ENCODE results near the gene RABL2A. TPM values are rescaled to one million over a fixed set of nuclear protein-coding genes. Genes with fewer than 3 reads are reported as not detected.
"Not testable (repeated sequence)": the region's sequence is repeated elsewhere in the genome, so short reads cannot be mapped to it uniquely, and the experiment has no call there.

RABL2A gene
- total RNA-seq, 2 donors from 2014 or later = 29.0 to 33.5 TPM

DNA sequence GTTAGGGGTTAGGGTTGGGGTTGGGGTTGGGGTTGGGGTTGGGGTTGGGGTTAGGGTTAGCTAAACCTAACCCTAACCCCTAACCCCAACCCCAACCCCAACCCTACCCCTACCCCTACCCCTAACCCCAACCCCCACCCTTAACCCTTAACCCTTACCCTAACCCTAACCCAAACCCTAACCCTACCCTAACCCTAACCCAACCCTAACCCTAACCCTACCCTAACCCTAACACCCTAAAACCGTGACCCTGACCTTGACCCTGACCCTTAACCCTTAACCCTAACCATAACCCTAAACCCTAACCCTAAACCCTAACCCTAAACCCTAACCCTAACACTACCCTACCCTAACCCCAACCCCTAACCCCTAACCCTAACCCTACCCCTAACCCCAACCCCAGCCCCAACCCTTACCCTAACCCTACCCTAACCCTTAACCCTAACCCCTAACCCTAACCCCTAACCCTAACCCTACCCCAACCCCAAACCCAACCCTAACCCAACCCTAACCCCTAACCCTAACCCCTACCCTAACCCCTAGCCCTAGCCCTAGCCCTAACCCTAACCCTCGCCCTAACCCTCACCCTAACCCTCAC, 24.1 kb upstream of the RABL2A start:
- Histone ChIP-seq H3K4me1 (ENCODE audit: control insufficient read depth, insufficient read depth, low read length) (no peaks in the 10 kb centered on the region), H3K4me3 (ENCODE audit: low read length) (peak overlapping the region; percentile 88), H3K9ac (ENCODE audit: extremely low read depth, low read length, poor library complexity, severe bottlenecking) (peak overlapping the region; percentile 55), H3K36me3 (ENCODE audit: control insufficient read depth, insufficient read depth, low read length) (no peaks in the 10 kb centered on the region), H3K9me3 (ENCODE audit: control insufficient read depth, low read length) (peaks cover 8% of the 10 kb centered on the region), H3K27ac (ENCODE audit: low read depth, low read length) (peak overlapping the region; percentile 8), H3K27me3 (ENCODE audit: control insufficient read depth, insufficient read depth, low read length, poor library complexity, severe bottlenecking) (no peaks in the 10 kb centered on the region)
- Mint-ChIP-seq H3K4me3 (peak overlapping the region; percentile 84), H3K9me3 (peaks cover 10% of the 10 kb centered on the region), H3K4me1 (no peaks in the 10 kb centered on the region), H3K27ac (peak overlapping the region; percentile 92), H3K27me3 (ENCODE audit: insufficient read depth) (no peaks in the 10 kb centered on the region), H3K36me3 (ENCODE audit: low read depth) (peaks cover 4% of the 10 kb centered on the region)
- WGBS, 2 experiments (ENCODE audit: insufficient coverage in 1 of 2, insufficient read length in 1 of 2) = 50 to 67% methylated on average over 1 to 2 of the region's 2 CpGs
- TF ChIP-seq, protein P1, sequence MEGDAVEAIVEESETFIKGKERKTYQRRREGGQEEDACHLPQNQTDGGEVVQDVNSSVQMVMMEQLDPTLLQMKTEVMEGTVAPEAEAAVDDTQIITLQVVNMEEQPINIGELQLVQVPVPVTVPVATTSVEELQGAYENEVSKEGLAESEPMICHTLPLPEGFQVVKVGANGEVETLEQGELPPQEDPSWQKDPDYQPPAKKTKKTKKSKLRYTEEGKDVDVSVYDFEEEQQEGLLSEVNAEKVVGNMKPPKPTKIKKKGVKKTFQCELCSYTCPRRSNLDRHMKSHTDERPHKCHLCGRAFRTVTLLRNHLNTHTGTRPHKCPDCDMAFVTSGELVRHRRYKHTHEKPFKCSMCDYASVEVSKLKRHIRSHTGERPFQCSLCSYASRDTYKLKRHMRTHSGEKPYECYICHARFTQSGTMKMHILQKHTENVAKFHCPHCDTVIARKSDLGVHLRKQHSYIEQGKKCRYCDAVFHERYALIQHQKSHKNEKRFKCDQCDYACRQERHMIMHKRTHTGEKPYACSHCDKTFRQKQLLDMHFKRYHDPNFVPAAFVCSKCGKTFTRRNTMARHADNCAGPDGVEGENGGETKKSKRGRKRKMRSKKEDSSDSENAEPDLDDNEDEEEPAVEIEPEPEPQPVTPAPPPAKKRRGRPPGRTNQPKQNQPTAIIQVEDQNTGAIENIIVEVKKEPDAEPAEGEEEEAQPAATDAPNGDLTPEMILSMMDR (conservative IDR thresholded peaks at IDR 0.05) = no peak
- DNase-seq = no peak

DNA sequence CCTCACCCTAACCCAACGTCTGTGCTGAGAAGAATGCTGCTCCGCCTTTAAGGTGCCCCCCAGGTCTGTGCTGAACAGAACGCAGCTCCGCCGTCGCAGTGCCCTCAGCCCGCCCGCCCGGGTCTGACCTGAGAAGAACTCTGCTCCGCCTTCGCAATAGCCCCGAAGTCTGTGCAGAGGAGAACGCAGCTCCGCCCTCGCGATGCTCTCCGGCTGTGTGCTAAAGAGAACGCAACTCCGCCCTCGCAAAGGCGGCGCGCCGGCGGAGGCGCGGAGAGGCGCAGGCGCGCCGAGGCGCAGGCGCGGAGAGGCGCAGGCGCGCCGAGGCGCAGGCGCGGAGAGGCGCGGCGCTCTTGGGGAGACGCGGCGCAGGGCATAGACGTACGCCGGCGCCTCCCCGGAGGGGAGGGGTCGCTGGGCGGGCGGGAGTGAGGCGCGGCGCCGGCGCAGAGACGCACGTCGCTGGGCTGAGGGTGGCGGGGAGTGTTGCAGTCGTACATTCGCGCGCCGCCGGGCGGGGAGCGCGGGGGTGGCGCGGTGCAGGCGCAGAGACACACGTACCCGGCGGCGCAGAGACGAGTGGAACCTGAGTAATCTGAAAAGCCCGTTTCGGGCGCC, 23.5 kb upstream of the RABL2A start:
- not testable (repeated sequence) for H3K27me3 Mint-ChIP-seq (ENCODE audit: insufficient read depth); H3K4me1 Mint-ChIP-seq; H3K9me3 ChIP-seq (ENCODE audit: control insufficient read depth, low read length); H3K27me3 ChIP-seq (ENCODE audit: control insufficient read depth, insufficient read depth, low read length, poor library complexity, severe bottlenecking); H3K36me3 Mint-ChIP-seq (ENCODE audit: low read depth); H3K36me3 ChIP-seq (ENCODE audit: control insufficient read depth, insufficient read depth, low read length); H3K4me1 ChIP-seq (ENCODE audit: control insufficient read depth, insufficient read depth, low read length)
- Histone ChIP-seq H3K4me3 (ENCODE audit: low read length) (peak overlapping the region; percentile 88), H3K9ac (ENCODE audit: extremely low read depth, low read length, poor library complexity, severe bottlenecking) (peak overlapping the region; percentile 55), H3K27ac (ENCODE audit: low read depth, low read length) (peak overlapping the region; percentile 77)
- Mint-ChIP-seq H3K27ac (peak overlapping the region; percentile 97), H3K9me3 (peaks cover 10% of the 10 kb centered on the region), H3K4me3 (peak overlapping the region; percentile 84)
- DNase-seq = peak; percentile 83
- WGBS, 2 experiments (ENCODE audit: insufficient coverage in 1 of 2, insufficient read length in 1 of 2) = 1 to 2% methylated on average over 28 to 84 of the region's 84 CpGs

DNA sequence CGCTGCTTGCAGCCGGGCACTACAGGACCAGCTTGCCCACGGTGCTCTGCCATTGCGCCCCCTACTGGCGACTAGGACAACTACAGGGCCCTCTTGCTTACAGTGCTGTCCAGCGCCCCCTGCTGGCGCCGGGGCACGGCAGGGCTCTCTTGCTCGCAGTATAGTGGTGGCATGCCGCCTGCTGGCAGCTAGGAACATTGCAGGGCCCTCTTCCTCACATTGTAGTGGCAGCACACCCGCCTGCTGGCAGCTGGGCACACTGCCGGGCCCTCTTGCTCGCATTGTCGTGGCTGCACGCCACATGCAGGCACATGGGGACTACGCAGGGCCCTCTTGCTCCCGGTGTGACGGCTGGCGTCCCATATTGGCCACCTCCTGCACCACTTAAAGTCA, 23.0 kb upstream of the RABL2A start:
- DNase-seq = peak; percentile 96
- peak overlapping the region; percentile 84 for H3K4me3 Mint-ChIP-seq

DNA sequence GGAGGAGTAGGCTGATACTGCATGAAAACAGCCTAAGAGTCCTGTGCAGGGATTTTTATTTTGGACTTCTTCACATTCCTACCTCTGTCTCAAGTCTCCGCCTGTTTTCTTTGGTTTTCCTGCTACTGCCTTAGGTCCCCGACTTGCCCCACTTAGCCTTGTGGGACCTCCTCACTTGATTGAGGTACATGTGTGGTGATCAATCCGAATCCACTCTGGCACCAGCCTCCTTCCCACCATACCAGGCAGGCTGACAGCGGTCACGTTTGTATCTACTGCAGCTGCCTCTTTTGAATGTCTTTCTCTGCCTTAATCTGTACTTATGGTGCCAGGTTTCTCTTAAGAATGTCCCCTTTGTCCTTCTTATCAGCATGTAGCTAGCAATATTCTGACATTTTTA, 22.4 kb upstream of the RABL2A start:
- peaks cover 10% of the 10 kb centered on the region for H3K9me3 Mint-ChIP-seq
- H3K9me3 ChIP-seq (ENCODE audit: control insufficient read depth, low read length); H3K4me1 ChIP-seq (ENCODE audit: control insufficient read depth, insufficient read depth, low read length); H3K27me3 Mint-ChIP-seq (ENCODE audit: insufficient read depth); H3K9ac ChIP-seq (ENCODE audit: extremely low read depth, low read length, poor library complexity, severe bottlenecking); H3K36me3 ChIP-seq (ENCODE audit: control insufficient read depth, insufficient read depth, low read length); H3K27me3 ChIP-seq (ENCODE audit: control insufficient read depth, insufficient read depth, low read length, poor library complexity, severe bottlenecking); H3K4me3 ChIP-seq (ENCODE audit: low read length); DNase-seq; H3K27ac Mint-ChIP-seq; H3K27ac ChIP-seq (ENCODE audit: low read depth, low read length); H3K4me1 Mint-ChIP-seq; H3K36me3 Mint-ChIP-seq (ENCODE audit: low read depth): not testable (repeated sequence)
- H3K4me3 Mint-ChIP-seq = peak overlapping the region; percentile 84
- 99% methylated on average over 5 of the region's 5 CpGs; no CpG with 5 or more reads in 1 of the 2 experiments for WGBS, 2 experiments (ENCODE audit: insufficient coverage in 1 of 2, insufficient read length in 1 of 2)

More for the DNA sequence above, 23.0 kb upstream of the RABL2A start:
- H3K4me1 ChIP-seq (ENCODE audit: control insufficient read depth, insufficient read depth, low read length); H3K36me3 Mint-ChIP-seq (ENCODE audit: low read depth); H3K9me3 ChIP-seq (ENCODE audit: control insufficient read depth, low read length); H3K36me3 ChIP-seq (ENCODE audit: control insufficient read depth, insufficient read depth, low read length); H3K4me1 Mint-ChIP-seq; H3K27me3 ChIP-seq (ENCODE audit: control insufficient read depth, insufficient read depth, low read length, poor library complexity, severe bottlenecking); H3K27me3 Mint-ChIP-seq (ENCODE audit: insufficient read depth); H3K9ac ChIP-seq (ENCODE audit: extremely low read depth, low read length, poor library complexity, severe bottlenecking): not testable (repeated sequence)
- TF ChIP-seq, protein P1 (conservative IDR thresholded peaks at IDR 0.05) = peak; percentile 92
- H3K9me3 Mint-ChIP-seq = peaks cover 10% of the 10 kb centered on the region
- H3K27ac Mint-ChIP-seq = peak overlapping the region; percentile 97
- Histone ChIP-seq H3K4me3 (ENCODE audit: low read length) (peak overlapping the region; percentile 69), H3K27ac (ENCODE audit: low read depth, low read length) (peak overlapping the region; percentile 77)
- 5 to 12% methylated on average over 12 to 20 of the region's 20 CpGs for WGBS, 2 experiments (ENCODE audit: insufficient coverage in 1 of 2, insufficient read length in 1 of 2)

DNA sequence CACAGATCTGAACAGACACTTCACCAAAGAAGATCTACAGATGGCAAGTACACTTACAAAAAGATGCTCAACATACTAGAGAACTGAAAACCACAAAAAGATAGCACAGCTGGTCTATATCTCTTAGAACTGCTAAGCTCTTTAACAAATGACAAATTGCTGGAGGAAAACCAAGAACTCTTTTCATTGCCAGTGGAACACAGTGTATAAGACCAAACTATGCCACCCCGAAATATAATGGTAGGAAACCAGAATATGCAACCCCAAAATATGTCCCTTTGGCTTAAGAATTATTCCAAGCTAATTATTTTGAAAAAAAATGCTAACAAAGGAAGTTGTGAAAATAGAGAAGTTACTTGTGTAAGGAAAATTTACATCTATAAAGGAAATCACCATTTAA, 21.0 kb upstream of the RABL2A start:
- not testable (repeated sequence) for H3K27me3 ChIP-seq (ENCODE audit: control insufficient read depth, insufficient read depth, low read length, poor library complexity, severe bottlenecking); H3K36me3 Mint-ChIP-seq (ENCODE audit: low read depth); H3K4me3 Mint-ChIP-seq; H3K27ac ChIP-seq (ENCODE audit: low read depth, low read length); DNase-seq; H3K4me1 Mint-ChIP-seq; H3K9ac ChIP-seq (ENCODE audit: extremely low read depth, low read length, poor library complexity, severe bottlenecking); H3K27ac Mint-ChIP-seq; H3K4me1 ChIP-seq (ENCODE audit: control insufficient read depth, insufficient read depth, low read length); H3K4me3 ChIP-seq (ENCODE audit: low read length); H3K36me3 ChIP-seq (ENCODE audit: control insufficient read depth, insufficient read depth, low read length); H3K27me3 Mint-ChIP-seq (ENCODE audit: insufficient read depth); H3K9me3 ChIP-seq (ENCODE audit: control insufficient read depth, low read length)
- WGBS, 2 experiments (ENCODE audit: insufficient coverage in 1 of 2, insufficient read length in 1 of 2) = 78% methylated on average over 1 of the region's 1 CpG; no CpG with 5 or more reads in 1 of the 2 experiments
- peaks cover 10% of the 10 kb centered on the region for H3K9me3 Mint-ChIP-seq

Measured in endodermal cell (in vitro differentiated cells).